Measurements from ENCODE around the gene CERKL. TPM values are rescaled to one million over a fixed set of nuclear protein-coding genes. Genes with fewer than 3 reads are reported as not detected.

Gene CERKL
- total RNA-seq, 1 donor from 2014 or later = not detected

GRCh38 chr2:181546086-181546485, 110.8 kb downstream of the CERKL start:
- H3K4me3 Mint-ChIP-seq (ENCODE audit: unreplicated experiment) = no peak overlapping the region
- H3K36me3 Mint-ChIP-seq (ENCODE audit: low read depth) = no peaks in the 10 kb centered on the region
- DNase-seq (ENCODE audit: low spot score) = no peak

GRCh38 chr2:181542170-181542569, 114.7 kb downstream of the CERKL start:
- H3K27me3 Mint-ChIP-seq (ENCODE audit: low read depth) = no peaks in the 10 kb centered on the region
- H3K4me3 Mint-ChIP-seq (ENCODE audit: unreplicated experiment) = no peak overlapping the region
- peaks cover 12% of the 10 kb centered on the region for H3K36me3 Mint-ChIP-seq (ENCODE audit: low read depth)
- no peaks in the 10 kb centered on the region for H3K4me1 Mint-ChIP-seq (ENCODE audit: low read depth)
- no peak for DNase-seq (ENCODE audit: low spot score)
- no peak for TF ChIP-seq CTCF (IDR thresholded peaks at IDR 0.05)
- H3K9me3 Mint-ChIP-seq (ENCODE audit: low read depth) = peaks cover 4% of the 10 kb centered on the region
- H3K27ac Mint-ChIP-seq (ENCODE audit: unreplicated experiment) = no peak overlapping the region

More at GRCh38 chr2:181546086-181546485, 110.8 kb downstream of the CERKL start:
- no peak overlapping the region for H3K27ac Mint-ChIP-seq (ENCODE audit: unreplicated experiment)
- no peaks in the 10 kb centered on the region for H3K27me3 Mint-ChIP-seq (ENCODE audit: low read depth)
- TF ChIP-seq CTCF (IDR thresholded peaks at IDR 0.05) = no peak
- H3K4me1 Mint-ChIP-seq (ENCODE audit: low read depth) = no peaks in the 10 kb centered on the region
- peaks cover 4% of the 10 kb centered on the region for H3K9me3 Mint-ChIP-seq (ENCODE audit: low read depth)

- Mint-ChIP-seq H3K4me3 (ENCODE audit: unreplicated experiment) (no peak overlapping the region), H3K27me3 (ENCODE audit: low read depth) (no peaks in the 10 kb centered on the region), H3K4me1 (ENCODE audit: low read depth) (no peaks in the 10 kb centered on the region), H3K27ac (ENCODE audit: unreplicated experiment) (no peak overlapping the region), H3K9me3 (ENCODE audit: low read depth) (no peaks in the 10 kb centered on the region), H3K36me3 (ENCODE audit: low read depth) (peaks cover 14% of the 10 kb centered on the region)
- no peak for TF ChIP-seq CTCF (IDR thresholded peaks at IDR 0.05)
- DNase-seq (ENCODE audit: low spot score) = no peak
Observed at GRCh38 chr2:181540421-181540820, 116.5 kb downstream of the CERKL start.

- H3K27me3 Mint-ChIP-seq (ENCODE audit: low read depth) = no peaks in the 10 kb centered on the region
- no peak for DNase-seq (ENCODE audit: low spot score)
- peaks cover 21% of the 10 kb centered on the region for H3K36me3 Mint-ChIP-seq (ENCODE audit: low read depth)
- H3K4me1 Mint-ChIP-seq (ENCODE audit: low read depth) = no peaks in the 10 kb centered on the region
- H3K9me3 Mint-ChIP-seq (ENCODE audit: low read depth) = no peaks in the 10 kb centered on the region
- H3K27ac Mint-ChIP-seq (ENCODE audit: unreplicated experiment) = no peak overlapping the region
- no peak overlapping the region for H3K4me3 Mint-ChIP-seq (ENCODE audit: unreplicated experiment)
- no peak for TF ChIP-seq CTCF (IDR thresholded peaks at IDR 0.05)
Observed at GRCh38 chr2:181536730-181537129, 120.2 kb downstream of the CERKL start.

- Mint-ChIP-seq H3K27me3 (ENCODE audit: low read depth) (no peaks in the 10 kb centered on the region), H3K4me3 (ENCODE audit: unreplicated experiment) (no peak overlapping the region), H3K4me1 (ENCODE audit: low read depth) (no peaks in the 10 kb centered on the region), H3K36me3 (ENCODE audit: low read depth) (peaks cover 7% of the 10 kb centered on the region), H3K9me3 (ENCODE audit: low read depth) (no peaks in the 10 kb centered on the region), H3K27ac (ENCODE audit: unreplicated experiment) (no peak overlapping the region)
- TF ChIP-seq CTCF (IDR thresholded peaks at IDR 0.05) = no peak
- no peak for DNase-seq (ENCODE audit: low spot score)
Observed at GRCh38 chr2:181528441-181528840, 128.5 kb downstream of the CERKL start.
